SU-DHL-6 (cell line): ENCODE results near the gene GK.

Source experiments
- CTCF ChIP-seq: fragments of 200-600 bp; sonication (generic); IDR thresholded peaks from one replicate; pipeline ENCODE4 v1.5.1; 2017; ENCODE audit warnings: antibody characterized with exemption, mild to moderate bottlenecking, low read length, moderate library complexity; ENCODE audit not compliant: insufficient read depth, poor library complexity, severe bottlenecking
- EZH2phosphoT487 ChIP-seq: fragments of 200-600 bp; sonication (generic), shearing (Covaris generic); conservative IDR thresholded peaks from 2 replicates; pipeline ENCODE4 v1.6.1; 2018; ENCODE audit warnings: mild to moderate bottlenecking, antibody characterized with exemption, low read length, moderate library complexity, mixed read lengths

DNA sequence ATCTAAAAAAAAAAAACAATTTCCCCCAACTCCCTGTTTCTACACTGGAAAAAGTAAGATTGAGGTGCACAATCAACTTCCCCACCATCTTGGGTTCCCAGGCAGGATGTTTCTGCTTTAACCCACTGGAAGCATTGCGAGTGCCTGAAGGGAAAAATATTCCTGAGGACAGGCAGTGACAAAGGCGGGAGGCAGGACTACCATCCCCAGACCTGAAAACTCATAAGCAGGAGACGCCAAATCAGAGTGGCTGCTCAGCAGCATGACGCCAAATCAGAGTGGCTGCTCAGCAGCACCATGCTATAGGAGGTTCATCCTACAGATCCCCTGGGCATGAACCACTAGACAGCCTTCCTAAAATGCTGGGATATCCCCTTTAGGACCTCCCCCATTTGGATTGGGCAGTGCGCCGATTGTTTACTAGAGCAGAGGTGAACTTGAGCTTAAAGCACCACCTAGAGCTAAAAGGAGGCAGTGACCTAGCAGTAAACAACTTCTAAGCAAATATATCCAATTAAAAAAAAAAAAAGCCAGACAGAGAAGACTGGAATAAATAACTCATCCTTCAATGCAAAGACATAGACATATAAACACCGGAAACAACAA lies 35.0 kb upstream of the GK start:
- TF ChIP-seq CTCF (no peak), EZH2phosphoT487 (no peak)
